GM21528 (cell line): Measurements from ENCODE around the gene KRTAP10-8.
"Not testable (repeated sequence)": the region's sequence is repeated elsewhere in the genome, so short reads cannot be mapped to it uniquely, and the experiment has no call there.

Experiments
- ATAC-seq: cut with Tn5 transposase; IDR thresholded peaks from one replicate; pipeline ENCODE4 v1.9.1; 2021; ENCODE audit warnings: mild to moderate bottlenecking, moderate library complexity; ENCODE audit not compliant: unreplicated experiment, low FRiP score

Gene KRTAP10-8

DNA sequence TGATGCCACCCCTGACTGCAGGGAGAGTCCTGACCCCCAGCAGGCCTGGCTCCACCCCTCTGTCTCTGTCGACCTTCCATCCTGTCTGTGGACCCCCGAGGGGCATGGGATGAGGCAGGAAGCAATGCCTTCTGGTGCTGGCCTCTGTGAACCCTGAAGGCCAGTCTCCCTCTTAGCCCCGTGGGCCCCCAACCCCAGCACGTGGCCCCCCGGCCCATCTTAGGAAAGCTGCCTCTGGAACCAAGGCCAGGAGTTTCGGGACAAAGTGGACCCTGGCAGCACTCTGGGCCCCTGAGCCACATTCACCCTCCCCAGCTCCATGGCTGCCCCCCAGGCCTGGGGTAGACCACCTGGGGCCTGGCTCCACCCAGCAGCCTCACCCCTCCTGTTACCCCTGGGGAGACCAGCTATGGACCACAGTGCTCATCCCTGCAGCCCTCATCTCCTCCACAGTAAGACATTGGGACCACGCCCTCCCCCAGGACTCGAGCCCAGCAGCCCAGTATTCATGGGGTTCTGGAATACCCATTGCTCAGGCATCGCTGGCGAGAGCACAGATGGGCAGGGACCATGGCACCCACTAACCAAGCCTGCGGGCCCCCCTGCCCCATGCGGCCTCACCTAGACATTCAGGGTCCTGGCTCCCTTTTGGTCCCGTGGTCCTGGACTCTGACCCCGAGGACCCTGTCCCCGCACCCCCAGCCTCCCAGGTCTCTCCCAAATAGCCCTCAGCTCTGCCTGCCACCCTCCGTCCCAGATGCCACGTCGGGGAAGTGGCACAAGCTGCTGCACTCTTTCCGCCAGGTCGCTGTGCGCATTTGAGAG, 26.8 kb downstream of the KRTAP10-8 start:
- not testable (repeated sequence) for ATAC-seq

DNA sequence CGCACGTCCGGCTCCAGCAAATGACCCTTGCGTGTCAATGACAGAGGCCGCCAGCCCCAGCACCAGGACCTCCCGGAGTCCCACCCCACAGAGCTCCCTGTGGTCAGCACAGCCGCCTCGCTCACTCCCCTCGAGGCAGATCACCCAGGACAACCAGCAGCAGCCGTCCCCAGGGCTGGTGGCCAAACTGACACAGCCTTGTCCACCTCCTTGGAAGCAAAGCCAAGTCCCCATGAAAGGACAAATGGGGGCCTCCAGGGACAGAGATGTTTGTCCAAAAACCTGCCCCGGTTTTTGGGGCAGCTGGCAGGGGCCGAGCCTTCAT, 27.4 kb downstream of the KRTAP10-8 start:
- ATAC-seq = no peak

DNA sequence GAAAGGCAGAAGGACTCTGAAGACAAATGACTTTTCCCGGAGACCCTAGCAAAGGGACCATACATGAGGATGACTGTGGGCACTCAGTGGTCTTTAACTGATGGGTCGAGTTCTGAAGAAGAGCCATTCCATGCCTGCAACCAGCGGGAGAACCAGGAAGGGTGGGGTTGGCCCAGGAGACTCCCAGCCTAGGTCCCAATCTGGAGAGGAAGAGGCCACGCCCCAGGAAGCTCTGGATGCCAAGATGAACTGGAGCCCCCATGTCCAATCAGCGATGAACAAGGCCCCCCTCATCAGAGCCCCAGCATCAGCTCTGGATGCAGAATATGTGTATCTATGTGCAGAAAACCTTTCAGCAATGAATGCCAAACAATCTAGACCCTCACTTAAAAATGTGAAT, 28.9 kb downstream of the KRTAP10-8 start:
- ATAC-seq = no peak

DNA sequence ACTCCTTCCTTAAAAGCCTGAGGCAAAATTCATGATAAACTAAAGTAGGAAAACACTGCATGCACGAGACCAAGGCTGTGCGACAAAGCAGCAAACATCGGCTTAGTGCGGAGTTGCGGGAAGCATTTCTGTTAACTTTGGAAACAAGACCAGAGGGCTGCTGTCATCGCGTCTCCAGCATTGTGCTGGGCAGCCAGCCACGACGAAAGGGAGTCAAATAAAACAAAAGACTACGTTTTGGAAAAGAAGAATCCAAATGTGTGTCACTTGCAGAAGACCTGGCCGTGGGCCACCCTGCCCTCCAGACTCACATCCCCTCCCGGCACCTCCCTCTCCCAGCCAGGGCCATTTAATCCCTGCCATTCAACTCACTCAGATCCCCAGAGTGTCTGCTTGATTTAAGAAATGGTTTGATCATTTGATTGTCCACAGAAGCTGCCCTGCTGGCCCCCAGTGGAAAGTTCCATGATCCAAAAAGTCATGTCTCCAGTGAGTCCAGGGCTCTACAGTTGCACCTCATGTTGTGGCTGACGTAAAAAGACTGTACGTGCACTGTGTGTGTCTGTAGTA, 31.9 kb downstream of the KRTAP10-8 start:
- no peak for ATAC-seq

DNA sequence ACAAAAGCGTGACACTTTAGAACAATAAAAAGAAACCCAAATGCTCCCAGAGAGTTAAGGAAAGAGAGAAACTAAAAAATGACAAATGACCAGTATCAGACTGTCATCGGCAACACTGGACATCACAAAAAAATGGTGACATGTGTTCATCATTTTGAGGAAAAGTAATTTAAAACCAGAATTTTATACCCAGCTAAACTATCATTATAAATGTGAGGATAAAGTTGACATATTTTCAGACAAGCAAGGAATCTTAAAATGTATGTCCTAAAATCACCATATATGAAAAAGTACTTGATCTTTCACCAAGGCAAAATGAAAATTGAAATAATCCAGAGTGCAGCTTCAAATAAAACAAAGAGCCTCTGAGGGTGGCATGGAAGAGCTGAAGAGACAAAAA, 33.0 kb downstream of the KRTAP10-8 start:
- ATAC-seq = no peak

DNA sequence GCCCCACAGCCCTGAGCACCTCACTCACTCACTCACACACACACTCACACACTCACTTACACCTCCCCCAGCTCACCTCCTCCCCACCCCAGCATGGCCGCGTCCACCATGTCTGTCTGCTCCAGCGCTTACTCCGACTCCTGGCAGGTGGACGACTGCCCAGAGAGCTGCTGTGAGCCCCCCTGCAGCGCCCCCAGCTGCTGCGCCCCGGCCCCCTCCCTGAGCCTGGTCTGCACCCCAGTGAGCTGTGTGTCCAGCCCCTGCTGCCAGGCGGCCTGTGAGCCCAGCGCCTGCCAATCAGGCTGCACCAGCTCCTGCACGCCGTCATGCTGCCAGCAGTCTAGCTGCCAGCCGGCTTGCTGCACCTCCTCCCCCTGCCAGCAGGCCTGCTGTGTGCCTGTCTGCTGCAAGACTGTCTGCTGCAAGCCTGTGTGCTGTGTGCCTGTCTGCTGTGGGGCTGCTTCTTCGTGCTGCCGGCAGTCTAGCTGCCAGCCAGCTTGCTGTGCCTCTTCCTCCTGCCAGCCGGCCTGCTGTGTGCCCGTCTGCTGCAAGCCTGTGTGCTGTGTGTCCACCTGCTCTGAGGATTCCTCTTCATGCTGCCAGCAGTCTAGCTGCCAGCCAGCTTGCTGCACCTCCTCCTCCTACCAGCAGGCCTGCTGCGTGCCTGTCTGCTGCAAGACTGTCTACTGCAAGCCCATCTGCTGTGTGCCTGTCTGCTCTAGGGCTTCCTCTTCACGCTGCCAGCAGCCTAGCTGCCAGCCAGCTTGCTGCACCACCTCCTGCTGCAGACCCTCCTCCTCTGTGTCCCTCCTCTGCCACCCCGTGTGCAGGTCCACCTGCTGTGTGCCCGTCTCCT, 34.7 kb downstream of the KRTAP10-8 start, which contains the start of gene KRTAP10-11:
TSS of gene KRTAP10-11 (plus strand) at position 49 of the 856 bp plus-strand sequence. CDS start at position 94, 45 bp downstream.
- not testable (repeated sequence) for ATAC-seq

DNA sequence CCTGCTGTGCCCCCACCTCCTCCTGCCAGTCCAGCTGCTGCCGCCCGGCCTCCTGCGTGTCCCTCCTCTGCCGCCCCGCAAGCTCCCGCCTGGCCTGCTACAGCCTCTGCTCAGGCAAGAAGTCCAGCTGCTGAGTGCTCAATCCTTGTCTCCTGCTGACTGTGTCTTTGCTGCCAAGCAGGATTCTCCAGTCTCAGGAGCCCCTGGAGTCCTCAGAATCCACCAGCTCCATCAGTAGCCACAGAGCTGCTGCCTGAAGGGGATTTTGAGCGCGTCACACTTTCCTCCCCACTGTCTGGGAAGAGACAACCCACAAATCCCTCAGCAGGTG, 35.3 kb downstream of the KRTAP10-8 start:
- no peak for ATAC-seq

DNA sequence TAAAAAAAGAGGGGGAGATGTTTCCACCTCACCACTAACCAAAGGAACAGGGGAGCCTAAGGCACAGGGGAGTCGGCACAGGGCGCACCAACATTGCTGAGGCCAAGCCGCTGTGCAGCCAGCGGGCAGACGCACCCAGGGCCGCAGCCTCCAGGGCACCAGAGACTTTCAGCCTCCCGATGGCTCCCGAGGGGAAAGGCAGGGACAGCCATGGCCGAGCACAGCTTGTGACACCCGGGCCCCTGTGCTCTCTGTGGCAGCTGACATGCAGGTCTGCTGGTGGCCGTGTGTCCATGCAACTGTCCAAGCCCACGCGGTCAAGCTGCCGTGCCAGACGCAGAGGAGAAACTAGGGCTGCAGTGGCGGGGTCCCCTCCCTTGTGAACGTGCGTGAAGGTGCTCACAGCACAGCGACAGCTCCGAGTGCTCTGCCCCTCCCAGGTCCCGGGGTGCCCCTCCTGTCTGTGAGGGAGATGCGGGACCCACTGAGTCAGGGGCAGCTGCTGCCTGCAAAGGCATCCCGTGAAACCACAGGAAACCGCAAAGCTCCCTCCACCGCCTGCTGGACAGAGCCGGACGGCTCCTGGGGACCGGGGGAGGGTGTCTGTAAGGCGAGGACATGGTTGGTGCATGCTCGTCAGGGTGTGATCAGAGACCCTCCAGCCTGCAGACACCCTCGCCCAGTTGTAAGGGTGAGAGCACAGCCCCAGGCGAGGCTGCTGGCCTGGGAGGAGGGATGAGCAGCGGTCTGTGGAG, 36.9 kb downstream of the KRTAP10-8 start:
- ATAC-seq = no peak

DNA sequence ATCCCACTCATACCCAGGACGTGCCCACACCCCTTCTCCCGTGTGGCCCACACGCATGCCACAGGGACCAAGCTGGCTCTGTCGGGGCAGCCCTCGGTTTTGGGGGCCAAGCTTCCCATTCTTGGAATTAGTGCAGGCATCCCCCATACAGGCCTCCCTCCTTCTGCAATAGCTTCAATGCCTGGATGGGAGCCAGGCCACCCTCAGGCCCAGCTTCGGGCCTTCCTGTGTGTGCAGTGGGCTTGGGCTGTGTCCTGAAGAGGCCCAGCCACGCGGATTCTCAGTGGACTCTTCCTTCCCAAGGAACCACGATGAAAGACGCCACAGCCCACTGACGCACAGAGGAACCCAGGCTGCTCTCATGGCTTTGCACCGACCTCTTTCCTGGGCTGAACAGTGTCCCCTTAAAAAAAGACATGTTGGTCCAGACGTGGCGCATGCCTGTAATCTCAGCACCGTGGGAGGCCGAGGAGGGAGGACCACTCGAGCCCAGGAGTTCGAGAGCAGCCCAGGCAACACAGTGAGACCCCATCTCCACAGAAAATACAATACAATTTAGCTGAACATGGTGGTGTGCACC, 37.7 kb downstream of the KRTAP10-8 start:
- no peak for ATAC-seq

DNA sequence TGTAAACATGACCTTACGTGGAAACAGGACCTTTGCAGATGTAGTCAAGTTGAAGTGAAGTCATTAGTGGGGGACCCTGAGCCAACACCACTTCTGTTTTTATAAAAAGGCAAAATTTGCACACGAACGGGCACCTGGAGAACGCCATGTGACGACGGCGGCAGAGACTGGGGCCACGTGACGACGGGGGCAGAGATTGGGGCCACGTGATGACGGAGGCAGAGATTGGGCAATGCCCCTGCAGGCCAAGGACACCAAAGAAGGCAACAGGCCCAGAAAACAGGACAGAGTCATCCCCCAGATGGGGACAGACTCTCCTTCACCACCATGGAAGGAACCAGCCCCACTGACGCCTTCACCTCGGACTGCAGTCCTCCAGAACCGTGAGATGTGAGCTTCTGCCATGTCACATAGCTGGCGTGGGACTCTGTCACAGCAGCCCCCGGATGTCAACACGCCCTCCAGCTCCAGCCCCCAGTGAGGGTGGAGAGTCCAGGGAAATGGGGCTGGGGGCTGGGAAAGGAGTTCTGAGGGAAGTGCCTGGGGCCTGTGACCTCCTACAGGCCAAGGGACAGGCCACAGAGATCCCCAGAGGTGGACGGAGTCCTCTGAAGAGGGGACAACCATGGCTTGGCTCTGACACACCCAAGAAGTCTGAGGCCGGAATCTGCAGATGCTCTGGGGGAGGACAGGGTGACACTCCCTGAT, 38.5 kb downstream of the KRTAP10-8 start:
- ATAC-seq = no peak

DNA sequence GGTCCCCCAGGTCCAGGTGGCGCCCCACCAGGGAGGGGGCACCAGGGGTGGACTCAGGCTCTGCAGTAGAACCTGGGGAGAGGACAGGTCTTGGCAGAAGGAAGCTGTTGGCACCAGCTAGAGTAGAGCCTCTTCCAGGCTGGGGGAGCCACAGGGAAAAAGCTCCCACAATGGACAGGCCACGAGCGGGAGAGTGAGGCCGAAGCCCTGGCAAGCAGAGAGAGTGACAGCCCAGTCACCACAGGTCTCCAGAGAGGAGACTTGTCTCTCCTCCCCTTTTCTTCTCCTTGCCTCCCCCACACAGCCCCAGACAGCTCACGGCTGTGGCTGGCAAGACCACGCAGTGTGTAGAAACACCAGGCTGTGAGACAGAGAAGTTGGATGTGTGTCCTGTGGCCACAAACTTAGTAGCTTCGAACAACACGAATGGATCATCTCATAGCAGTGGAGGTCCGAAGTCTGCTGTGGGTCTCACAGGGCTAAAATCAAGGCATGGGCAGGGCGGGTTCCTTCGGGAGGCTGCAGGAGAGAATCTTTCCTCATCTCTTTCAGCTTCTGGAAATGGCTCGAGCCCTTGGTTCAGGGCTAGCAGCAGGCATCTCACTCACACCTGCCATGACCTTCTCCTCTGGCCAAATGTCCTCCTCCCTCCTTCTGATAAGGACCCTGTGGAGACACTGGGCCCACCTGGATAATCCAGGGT, 39.2 kb downstream of the KRTAP10-8 start:
- no peak for ATAC-seq

DNA sequence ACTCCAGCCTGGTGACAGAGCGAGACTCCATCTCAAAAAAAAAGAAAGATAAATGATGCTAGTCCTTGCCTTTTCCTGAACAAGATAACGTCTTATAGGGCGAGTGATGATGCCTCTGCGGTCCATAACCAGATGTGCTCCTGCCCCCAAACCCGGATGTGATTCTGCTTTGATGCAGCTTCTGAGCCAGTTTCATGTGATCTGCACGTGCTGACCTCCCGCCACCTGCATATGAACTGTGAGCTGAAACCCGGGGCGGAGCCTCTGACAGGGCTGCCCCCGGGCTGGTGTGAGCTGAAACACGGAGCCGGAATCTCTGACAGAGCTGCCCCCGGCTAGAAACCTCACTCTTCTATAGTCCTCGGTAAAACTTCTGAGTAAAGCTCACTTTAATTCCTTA, 41.2 kb downstream of the KRTAP10-8 start:
- ATAC-seq = no peak

DNA sequence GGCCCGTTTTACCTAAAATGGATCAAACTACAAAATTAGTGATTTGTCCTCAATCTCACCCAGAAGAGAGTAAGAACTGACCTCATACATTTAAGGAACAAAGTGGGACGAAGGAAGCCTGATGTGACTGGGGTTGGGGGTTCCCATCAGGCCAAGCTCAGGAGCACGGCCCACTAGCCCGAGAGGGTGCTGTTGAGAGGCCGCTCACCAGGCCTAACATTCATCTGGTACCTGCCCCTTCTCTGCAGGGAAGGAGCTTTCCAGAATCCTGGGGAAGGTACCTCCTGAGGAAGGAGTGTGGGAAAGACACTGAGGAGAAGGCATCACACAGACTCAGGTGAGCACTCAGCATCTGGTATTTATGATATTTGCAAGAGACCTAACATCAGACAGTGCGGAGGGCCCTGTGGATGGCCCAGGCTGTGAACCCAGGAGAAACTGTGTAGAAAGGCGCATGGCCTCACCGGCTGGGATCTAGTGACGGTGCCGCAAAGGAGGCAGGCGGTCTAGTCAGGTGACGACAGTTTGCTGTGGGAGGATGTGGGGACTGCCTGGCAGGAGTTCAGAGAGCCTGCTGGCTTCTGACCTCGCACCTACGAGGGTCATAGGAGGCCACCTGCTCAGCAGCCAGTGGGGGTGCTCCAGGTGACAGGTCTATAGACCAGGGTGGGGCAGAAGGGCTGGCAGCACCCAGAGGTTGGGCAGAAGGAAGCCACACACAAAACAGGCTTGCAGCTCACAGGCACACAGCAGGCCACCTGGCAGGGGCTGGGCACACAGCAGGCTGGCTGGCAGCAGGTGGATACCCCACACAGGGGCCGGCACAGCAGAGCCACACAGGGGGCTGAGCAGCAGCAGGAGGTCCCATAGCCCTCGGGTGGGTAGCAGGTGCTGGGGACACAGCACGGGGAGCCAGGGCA, 42.0 kb downstream of the KRTAP10-8 start:
- no peak for ATAC-seq

DNA sequence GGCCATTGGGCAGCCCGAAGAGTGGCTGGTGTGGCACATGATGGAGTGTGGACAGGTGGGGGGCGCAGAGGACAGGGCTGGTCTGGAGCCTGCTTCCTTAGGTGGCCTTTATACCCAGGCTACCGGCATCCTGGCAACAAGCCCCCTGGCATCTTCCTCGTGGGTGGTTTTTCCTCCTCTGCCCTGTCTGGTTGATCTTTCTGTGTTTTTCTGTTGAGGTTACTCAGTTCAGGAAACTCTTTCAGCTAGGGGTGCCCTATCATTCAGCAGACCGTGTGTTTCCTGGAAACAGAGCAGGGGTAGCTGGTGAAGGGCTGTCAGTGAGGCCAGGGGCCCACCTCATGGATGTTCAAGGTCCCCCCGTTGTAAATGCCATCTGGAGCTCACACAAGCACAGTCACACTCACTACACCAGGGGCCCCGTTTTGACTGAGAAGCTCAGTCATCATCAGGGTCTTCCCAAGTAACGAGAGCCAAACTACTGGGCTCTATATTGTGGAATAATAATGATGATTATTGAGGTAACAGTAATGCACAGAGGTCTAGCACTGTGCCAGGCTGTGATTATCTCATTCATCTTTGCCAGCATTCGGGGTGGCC, 42.8 kb downstream of the KRTAP10-8 start, which contains the start of gene KRTAP12-4:
TSS of gene KRTAP12-4 (minus strand) at position 84 of the 600 bp plus-strand sequence. CDS start at position 39, 45 bp downstream.
- ATAC-seq = no peak

DNA sequence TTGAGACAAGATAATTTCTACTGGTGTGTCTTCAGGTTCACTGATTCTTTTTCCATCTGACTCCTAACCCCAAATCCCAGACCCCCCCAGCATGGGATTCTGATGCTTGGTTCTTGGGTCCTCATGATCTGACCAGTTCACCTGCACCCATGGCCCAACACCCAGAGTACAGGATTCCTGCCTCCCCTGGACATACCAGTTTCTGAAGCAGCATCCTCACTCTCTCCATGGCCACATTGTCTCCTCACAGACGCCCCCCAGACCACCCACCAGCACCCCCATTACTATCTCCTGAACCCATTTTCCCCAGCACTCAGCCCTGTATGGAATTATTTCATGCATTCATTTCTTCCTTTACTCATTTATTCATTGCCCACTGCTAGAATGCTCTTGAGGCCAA, 45.0 kb downstream of the KRTAP10-8 start:
- no peak for ATAC-seq

DNA sequence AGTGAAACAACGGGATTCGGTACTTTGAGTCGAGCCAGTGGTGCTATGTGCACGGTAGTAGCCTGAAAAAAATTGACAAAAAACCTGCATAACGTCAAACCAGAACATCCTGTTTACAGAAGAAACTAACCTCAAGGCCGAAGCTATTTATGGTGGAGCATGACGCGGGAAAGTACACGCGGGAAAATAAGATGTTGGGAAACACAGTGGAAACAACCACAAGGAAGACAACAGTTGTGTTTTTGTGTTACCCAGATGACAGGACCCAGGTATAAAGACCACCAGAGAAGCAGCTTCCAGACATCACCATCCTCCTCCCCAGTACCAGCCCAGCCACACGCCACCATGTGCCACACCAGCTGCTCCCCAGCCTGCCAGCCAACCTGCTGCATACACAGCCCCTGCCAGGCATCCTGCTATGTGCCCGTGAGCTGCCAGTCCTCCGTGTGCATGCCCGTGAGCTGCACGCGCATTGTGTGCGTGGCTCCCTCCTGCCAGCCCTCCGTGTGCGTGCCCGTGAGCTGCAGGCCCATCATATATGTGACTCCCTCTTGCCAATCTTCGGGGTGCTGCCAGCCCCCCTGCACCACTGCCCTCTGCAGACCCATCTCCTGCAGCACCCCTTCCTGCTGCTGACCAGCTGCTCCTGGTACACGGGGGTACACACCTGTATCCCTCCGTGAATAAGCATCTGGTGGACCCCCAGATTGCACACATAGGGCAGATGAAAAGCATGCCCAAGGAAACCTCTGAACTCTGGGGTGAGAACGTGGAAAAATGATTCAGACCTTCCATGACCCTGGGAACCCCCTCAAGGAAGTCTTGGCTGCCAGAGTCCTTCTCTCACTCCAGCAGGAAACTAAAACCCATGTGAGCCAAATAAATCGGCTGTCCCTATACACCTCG, 46.0 kb downstream of the KRTAP10-8 start, which contains the start of gene KRTAP12-3:
TSS of gene KRTAP12-3 (plus strand) at position 298 of the 906 bp plus-strand sequence. CDS start at position 346, 48 bp downstream.
- ATAC-seq = no peak
